GM18951 (cell line): ENCODE data around the gene CCDC38.

Experiments used
- POLR2A ChIP-seq: IDR thresholded peaks from 4 replicates; pipeline ENCODE4 v1.6.1; 2011; ENCODE audit warnings: mild to moderate bottlenecking; ENCODE audit not compliant: insufficient read length, insufficient read depth; ENCODE audit errors: extremely low read depth
- in situ Hi-C: fragments of 300-500 bp; cut with MboI; formaldehyde crosslinking; loops from one replicate; pipeline ENCODE4 v1.12.0; 2022; ENCODE audit warnings: low sequenced_read_pairs, mixed read lengths, inconsistent platforms; ENCODE audit not compliant: unreplicated experiment

CCDC38 gene

GRCh38 chr12:95820096-95820703, 122.2 kb downstream of the CCDC38 start:
- in situ Hi-C loops, result no loop called here

More at GRCh38 chr12:95820096-95820703, 122.2 kb downstream of the CCDC38 start:
- no peak for TF ChIP-seq POLR2A
